Endothelial cell of hepatic sinusoid (primary cell): ENCODE results near the gene ALOX5AP.

Experiments used
- in situ Hi-C: cut with HindIII; loops from 2 replicates; pipeline ENCODE4 v1.10.0; 2017; ENCODE audit warnings: low sequenced_read_pairs

The ALOX5AP gene

GRCh38 chr13:30752201-30752797, 17.0 kb downstream of the ALOX5AP start:
- in situ Hi-C loops: loop anchor here (5.0 kb wide), 2 partner anchors 35 to 100 kb away; no protein-coding TSS in a partner anchor

GRCh38 chr13:30753030-30753616, 17.8 kb downstream of the ALOX5AP start:
- in situ Hi-C loops: loop anchor here (5.0 kb wide), 2 partner anchors 34 to 99 kb away; no protein-coding TSS in a partner anchor

GRCh38 chr13:30755678-30756077, 20.3 kb downstream of the ALOX5AP start:
- in situ Hi-C loops: loop anchor here (5.0 kb wide), 1 partner anchor 38 kb away; no protein-coding TSS in a partner anchor

GRCh38 chr13:30757026-30757742, 21.8 kb downstream of the ALOX5AP start:
- in situ Hi-C loops: loop anchor here (5.0 kb wide), 1 partner anchor 40 kb away; no protein-coding TSS in a partner anchor

- in situ Hi-C loops: loop anchor here (5.0 kb wide), 1 partner anchor 42 kb away; no protein-coding TSS in a partner anchor
Measured at GRCh38 chr13:30759748-30760147, 24.4 kb downstream of the ALOX5AP start.

DNA sequence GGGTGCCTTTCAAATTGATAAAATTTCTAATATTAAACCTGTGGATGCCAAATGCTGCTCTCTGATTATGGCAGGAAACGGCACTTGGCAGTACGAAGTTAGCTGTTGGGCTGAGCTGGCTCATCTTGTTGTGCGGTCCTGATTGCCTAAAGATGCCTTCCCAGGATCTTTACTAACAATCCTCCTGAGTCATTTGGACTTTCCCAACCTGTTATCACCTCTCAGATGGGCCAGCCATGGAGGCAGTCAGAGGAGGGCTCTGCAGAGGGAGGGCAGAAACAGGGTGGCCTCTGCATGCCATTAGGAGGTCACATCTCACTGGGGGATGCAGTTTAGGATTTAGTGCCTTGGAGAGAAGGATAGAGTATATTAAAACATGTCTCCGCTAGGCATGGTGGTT, 27.3 kb downstream of the ALOX5AP start:
- in situ Hi-C loops: no loop called here

DNA sequence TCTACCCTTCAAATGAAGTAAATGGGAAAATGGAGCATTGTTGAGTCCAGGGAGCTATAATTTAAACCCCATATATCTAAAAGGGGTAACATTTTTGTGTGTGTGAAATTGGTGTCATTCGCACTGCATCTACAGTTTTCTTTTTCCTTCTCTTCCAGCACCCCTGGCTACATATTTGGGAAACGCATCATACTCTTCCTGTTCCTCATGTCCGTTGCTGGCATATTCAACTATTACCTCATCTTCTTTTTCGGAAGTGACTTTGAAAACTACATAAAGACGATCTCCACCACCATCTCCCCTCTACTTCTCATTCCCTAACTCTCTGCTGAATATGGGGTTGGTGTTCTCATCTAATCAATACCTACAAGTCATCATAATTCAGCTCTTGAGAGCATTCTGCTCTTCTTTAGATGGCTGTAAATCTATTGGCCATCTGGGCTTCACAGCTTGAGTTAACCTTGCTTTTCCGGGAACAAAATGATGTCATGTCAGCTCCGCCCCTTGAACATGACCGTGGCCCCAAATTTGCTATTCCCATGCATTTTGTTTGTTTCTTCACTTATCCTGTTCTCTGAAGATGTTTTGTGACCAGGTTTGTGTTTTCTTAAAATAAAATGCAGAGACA, 28.6 kb downstream of the ALOX5AP start:
- in situ Hi-C loops: no loop called here

DNA sequence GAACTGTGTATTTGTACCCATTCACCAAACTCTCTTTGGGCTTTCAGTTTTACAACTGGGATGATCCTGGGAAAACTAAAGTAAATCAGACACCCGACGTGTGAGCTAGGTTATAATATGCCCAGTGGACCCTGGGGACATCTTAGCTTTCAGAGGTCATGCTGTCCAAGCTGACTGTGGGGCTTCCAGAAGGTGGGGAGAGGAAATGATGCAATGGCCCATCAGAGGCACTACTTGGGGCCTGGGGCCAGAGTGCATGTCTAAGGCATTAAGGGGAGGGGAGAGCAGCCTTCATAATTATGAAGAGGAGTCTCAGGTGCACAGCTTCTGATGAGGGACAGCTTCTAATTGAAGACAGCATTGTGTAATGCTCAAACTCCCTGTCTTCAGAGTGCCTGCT, 30.9 kb downstream of the ALOX5AP start:
- in situ Hi-C loops: no loop called here

GRCh38 chr13:30770929-30771328, 35.6 kb downstream of the ALOX5AP start:
- in situ Hi-C loops: no loop called here

- in situ Hi-C loops: no loop called here
Measured at GRCh38 chr13:30773561-30773960, 38.2 kb downstream of the ALOX5AP start.

GRCh38 chr13:30774214-30774730, 38.9 kb downstream of the ALOX5AP start:
- in situ Hi-C loops: no loop called here

DNA sequence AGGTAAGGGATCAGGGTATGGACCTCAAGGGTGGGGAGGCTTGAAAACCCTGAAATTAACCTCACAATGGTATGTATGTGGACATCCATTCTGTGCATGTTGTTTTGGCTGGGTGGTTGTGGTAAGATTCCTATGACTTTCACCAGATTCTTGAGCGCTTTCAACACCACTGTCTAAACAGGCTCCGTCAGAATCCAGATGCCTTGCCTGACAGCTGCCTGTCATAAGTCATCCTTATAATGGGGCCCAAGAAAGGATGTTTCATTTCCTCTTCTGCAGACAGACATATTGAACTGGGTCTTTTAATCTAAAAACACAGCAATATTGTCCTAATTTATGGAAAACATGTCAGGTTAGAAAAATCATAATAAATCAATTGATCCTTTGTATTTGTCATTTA, 41.3 kb downstream of the ALOX5AP start:
- in situ Hi-C loops: loop anchor here (25.0 kb wide), 1 partner anchor 289 kb away; no protein-coding TSS in a partner anchor

- in situ Hi-C loops: loop anchor here (25.0 kb wide), 1 partner anchor 292 kb away; no protein-coding TSS in a partner anchor
Measured at GRCh38 chr13:30779016-30779415, 43.7 kb downstream of the ALOX5AP start.

DNA sequence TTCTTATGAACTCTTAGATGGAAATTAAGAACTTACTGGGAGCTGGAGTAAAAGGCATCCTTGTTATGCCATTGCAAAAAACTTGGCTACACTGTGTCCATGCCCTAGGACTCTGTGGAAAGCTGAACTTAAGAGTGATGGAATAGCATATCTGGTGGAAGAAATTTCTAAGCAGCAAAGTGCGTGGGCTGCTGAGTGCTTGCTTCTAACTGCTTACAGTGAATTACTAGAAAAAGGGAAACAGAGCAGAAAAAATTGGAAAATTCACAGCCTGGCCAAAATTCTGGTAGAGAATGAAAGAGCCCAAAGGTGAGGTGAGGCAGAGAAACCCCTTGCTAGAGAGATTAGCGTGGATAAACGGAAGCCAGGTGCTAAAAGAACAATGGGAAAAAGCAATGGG, 44.3 kb downstream of the ALOX5AP start:
- in situ Hi-C loops: loop anchor here (25.0 kb wide), 1 partner anchor 292 kb away; no protein-coding TSS in a partner anchor

- in situ Hi-C loops: loop anchor here (25.0 kb wide), 1 partner anchor 293 kb away; no protein-coding TSS in a partner anchor
Measured at GRCh38 chr13:30780338-30780981, 45.1 kb downstream of the ALOX5AP start.

DNA sequence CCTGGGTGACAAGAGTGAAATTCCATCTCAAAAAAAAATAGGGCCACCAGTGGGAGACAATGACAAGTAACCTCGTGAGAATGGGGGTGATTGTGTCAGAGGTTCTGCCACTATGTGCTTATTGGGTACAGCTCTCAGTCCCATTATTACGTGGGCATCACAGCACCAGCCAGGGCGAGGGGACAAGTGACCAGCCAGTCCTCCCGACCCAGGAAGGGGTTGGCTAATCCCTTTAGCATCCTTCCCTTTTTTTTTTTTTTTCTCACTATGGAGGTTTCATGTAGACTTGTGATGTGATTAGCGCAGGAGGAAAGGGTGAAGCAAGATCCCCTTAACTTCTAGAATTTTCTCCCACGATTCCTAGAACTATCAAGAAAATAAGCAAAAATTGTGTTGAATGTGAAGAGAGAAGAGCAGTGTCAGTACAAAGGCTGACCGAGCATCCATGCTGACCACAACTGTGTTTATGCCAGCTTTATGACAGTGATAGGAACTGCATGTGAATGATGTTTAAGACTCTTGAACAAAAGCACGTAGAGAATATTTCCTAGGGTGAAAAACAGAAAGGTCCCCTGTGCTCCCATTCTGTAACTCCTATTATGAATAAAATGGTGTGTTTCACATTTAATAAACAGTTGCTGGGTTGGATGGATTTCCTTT, 50.0 kb downstream of the ALOX5AP start:
- in situ Hi-C loops: loop anchor here (5.0 to 25.0 kb wide), 2 partner anchors 33 to 298 kb away; no protein-coding TSS in a partner anchor

- in situ Hi-C loops: loop anchor here (5.0 to 25.0 kb wide), 2 partner anchors 34 to 299 kb away; no protein-coding TSS in a partner anchor
Measured at GRCh38 chr13:30786648-30787047, 51.3 kb downstream of the ALOX5AP start.

GRCh38 chr13:30787738-30788525, 52.6 kb downstream of the ALOX5AP start:
- in situ Hi-C loops: loop anchor here (5.0 to 25.0 kb wide), 2 partner anchors 36 to 301 kb away; no protein-coding TSS in a partner anchor
